GM21737 (cell line): ENCODE results near the gene CYBA.

ENCODE experiments used
- ATAC-seq: cut with Tn5 transposase; IDR thresholded peaks from one replicate; pipeline ENCODE4 v1.9.1; 2021; ENCODE audit warnings: mild to moderate bottlenecking, moderate library complexity; ENCODE audit not compliant: unreplicated experiment

Gene CYBA

GRCh38 chr16:88662843-88663606 lies 12.2 kb upstream of the CYBA start, which contains the start of gene MVD:
Gene MVD, minus strand, starts transcription at chr16:88663091. Its CDS starts 11 bp downstream, at chr16:88663080.
- ATAC-seq: peak; percentile 93

GRCh38 chr16:88662222-88662842 lies 11.5 kb upstream of the CYBA start:
- peak; percentile 1 for ATAC-seq

GRCh38 chr16:88661468-88661867 lies 10.6 kb upstream of the CYBA start:
- ATAC-seq: no peak

GRCh38 chr16:88659160-88659559 lies 8.3 kb upstream of the CYBA start:
- ATAC-seq: no peak

GRCh38 chr16:88658714-88659113 lies 7.9 kb upstream of the CYBA start:
- no peak for ATAC-seq

- no peak for ATAC-seq
These were observed 6.5 kb upstream of the CYBA start for GRCh38 chr16:88657371-88657770.

GRCh38 chr16:88656291-88656980 lies 5.6 kb upstream of the CYBA start:
- ATAC-seq: no peak

GRCh38 chr16:88655733-88656281 lies 5.0 kb upstream of the CYBA start:
- ATAC-seq: no peak

- no peak for ATAC-seq
These were observed 4.3 kb upstream of the CYBA start for GRCh38 chr16:88655053-88655732.

- ATAC-seq: no peak
These were observed 3.7 kb upstream of the CYBA start for GRCh38 chr16:88654363-88655052.

- ATAC-seq: no peak
These were observed 2.9 kb upstream of the CYBA start for GRCh38 chr16:88653596-88654362.

GRCh38 chr16:88653101-88653500 lies 2.2 kb upstream of the CYBA start:
- no peak for ATAC-seq

GRCh38 chr16:88652762-88653063 lies 1.9 kb upstream of the CYBA start:
- ATAC-seq: no peak

- ATAC-seq: no peak
These were observed 1.3 kb upstream of the CYBA start for GRCh38 chr16:88651989-88652761.

GRCh38 chr16:88651276-88651988 lies 579 bp upstream of the CYBA start:
- ATAC-seq: peak; percentile 66

GRCh38 chr16:88649924-88650748 lies 717 bp downstream of the CYBA start:
- ATAC-seq: peak; percentile 5

- no peak for ATAC-seq
These were observed 1.5 kb downstream of the CYBA start for GRCh38 chr16:88649195-88649923.
